ENCODE results near the gene CEP70.

CEP70 gene

GRCh38 chr3:138477120-138477519, 116.9 kb downstream of the CEP70 start:
- DNase-seq (ENCODE audit: low spot score) (no peak), ATAC-seq (ENCODE audit: low read depth) (no peak)
- Histone ChIP-seq H3K27ac (ENCODE audit: poor library complexity, severe bottlenecking) (no peak overlapping the region), H3K9me3 (ENCODE audit: severe bottlenecking) (no peaks in the 10 kb centered on the region), H3K4me1 (ENCODE audit: insufficient read depth, poor library complexity, severe bottlenecking) (no peaks in the 10 kb centered on the region), H3K36me3 (ENCODE audit: low read depth) (no peaks in the 10 kb centered on the region), H3K27me3 (ENCODE audit: insufficient read depth, poor library complexity, severe bottlenecking) (no peaks in the 10 kb centered on the region), H3K4me3 (ENCODE audit: severe bottlenecking) (no peak overlapping the region)
- no peak for TF ChIP-seq CTCF (IDR thresholded peaks at IDR 0.05; ENCODE audit: poor library complexity, severe bottlenecking)

GRCh38 chr3:138476526-138476925, 117.5 kb downstream of the CEP70 start:
- Histone ChIP-seq H3K27ac (ENCODE audit: poor library complexity, severe bottlenecking) (no peak overlapping the region), H3K36me3 (ENCODE audit: low read depth) (no peaks in the 10 kb centered on the region), H3K4me1 (ENCODE audit: insufficient read depth, poor library complexity, severe bottlenecking) (no peaks in the 10 kb centered on the region), H3K4me3 (ENCODE audit: severe bottlenecking) (no peak overlapping the region), H3K9me3 (ENCODE audit: severe bottlenecking) (no peaks in the 10 kb centered on the region), H3K27me3 (ENCODE audit: insufficient read depth, poor library complexity, severe bottlenecking) (no peaks in the 10 kb centered on the region)
- ATAC-seq (ENCODE audit: low read depth) (no peak), DNase-seq (ENCODE audit: low spot score) (no peak)
- no peak for TF ChIP-seq CTCF (IDR thresholded peaks at IDR 0.05; ENCODE audit: poor library complexity, severe bottlenecking)

GRCh38 chr3:138474163-138474562, 119.9 kb downstream of the CEP70 start:
- TF ChIP-seq CTCF (IDR thresholded peaks at IDR 0.05; ENCODE audit: poor library complexity, severe bottlenecking): no peak
- Histone ChIP-seq H3K9me3 (ENCODE audit: severe bottlenecking) (no peaks in the 10 kb centered on the region), H3K27ac (ENCODE audit: poor library complexity, severe bottlenecking) (no peak overlapping the region), H3K4me1 (ENCODE audit: insufficient read depth, poor library complexity, severe bottlenecking) (no peaks in the 10 kb centered on the region), H3K4me3 (ENCODE audit: severe bottlenecking) (no peak overlapping the region), H3K36me3 (ENCODE audit: low read depth) (no peaks in the 10 kb centered on the region), H3K27me3 (ENCODE audit: insufficient read depth, poor library complexity, severe bottlenecking) (no peaks in the 10 kb centered on the region)
- DNase-seq (ENCODE audit: low spot score) (no peak), ATAC-seq (ENCODE audit: low read depth) (no peak)

GRCh38 chr3:138473391-138473790, 120.7 kb downstream of the CEP70 start:
- no peaks in the 10 kb centered on the region for H3K36me3 ChIP-seq (ENCODE audit: low read depth)
- ATAC-seq (ENCODE audit: low read depth) (no peak), DNase-seq (ENCODE audit: low spot score) (no peak)
- H3K4me3 ChIP-seq (ENCODE audit: severe bottlenecking): no peak overlapping the region
- no peaks in the 10 kb centered on the region for H3K4me1 ChIP-seq (ENCODE audit: insufficient read depth, poor library complexity, severe bottlenecking)
- no peak overlapping the region for H3K27ac ChIP-seq (ENCODE audit: poor library complexity, severe bottlenecking)
- TF ChIP-seq CTCF (IDR thresholded peaks at IDR 0.05; ENCODE audit: poor library complexity, severe bottlenecking): no peak
- no peaks in the 10 kb centered on the region for H3K9me3 ChIP-seq (ENCODE audit: severe bottlenecking)
- H3K27me3 ChIP-seq (ENCODE audit: insufficient read depth, poor library complexity, severe bottlenecking): no peaks in the 10 kb centered on the region

- Histone ChIP-seq H3K4me1 (ENCODE audit: insufficient read depth, poor library complexity, severe bottlenecking) (no peaks in the 10 kb centered on the region), H3K4me3 (ENCODE audit: severe bottlenecking) (no peak overlapping the region), H3K27ac (ENCODE audit: poor library complexity, severe bottlenecking) (no peak overlapping the region), H3K36me3 (ENCODE audit: low read depth) (no peaks in the 10 kb centered on the region), H3K27me3 (ENCODE audit: insufficient read depth, poor library complexity, severe bottlenecking) (no peaks in the 10 kb centered on the region), H3K9me3 (ENCODE audit: severe bottlenecking) (no peaks in the 10 kb centered on the region)
- no peak for TF ChIP-seq CTCF (IDR thresholded peaks at IDR 0.05; ENCODE audit: poor library complexity, severe bottlenecking)
- no peak for ATAC-seq (ENCODE audit: low read depth)
- no peak for DNase-seq (ENCODE audit: low spot score)
Measured at GRCh38 chr3:138472141-138472825, 121.8 kb downstream of the CEP70 start.

Data from RWPE2 (cell line).